H1 (cell line): Measurements from ENCODE around the gene PHLPP1. TPM values are rescaled to one million over a fixed set of nuclear protein-coding genes. Genes with fewer than 3 reads are reported as not detected.

Experiments
- BCL11A ChIP-seq, 2 experiments: IDR thresholded peaks; one replicate each; pipeline ENCODE4 v1.6.1; 2011; ENCODE audit warnings: low read depth in 2 of 2, low read length in 2 of 2, mild to moderate bottlenecking in 2 of 2
- CHD1 ChIP-seq: IDR thresholded peaks from 2 replicates; pipeline ENCODE4 v1.6.1; 2012; ENCODE audit warnings: low read depth, low read length, improper control_type of control experiment
- CHD2 ChIP-seq: IDR thresholded peaks from 2 replicates; pipeline ENCODE4 v1.6.1; 2012; ENCODE audit warnings: low read length, improper control_type of control experiment
- FOSL1 ChIP-seq: IDR thresholded peaks from 2 replicates; pipeline ENCODE4 v1.6.1; 2011; ENCODE audit warnings: mild to moderate bottlenecking, low read depth, low read length, moderate library complexity; ENCODE audit not compliant: insufficient read depth
- KDM5A ChIP-seq: fragments of 200-600 bp; IDR thresholded peaks from 2 replicates; pipeline ENCODE4 v1.7.1; 2012; ENCODE audit warnings: mild to moderate bottlenecking, low read length, inconsistent platforms, mixed read lengths
- RNF2 ChIP-seq: fragments of 200-900, 300-1000 bp; sonication (generic); IDR thresholded peaks from 2 replicates; pipeline ENCODE4 v1.7.1; 2016; ENCODE audit warnings: borderline replicate concordance, low read depth, mild to moderate bottlenecking, antibody characterized with exemption, low read length; ENCODE audit not compliant: poor library complexity, severe bottlenecking; ENCODE audit errors: missing control alignments
- SAP30 ChIP-seq: fragments of 300-600 bp; sonication (generic); IDR thresholded peaks from 2 replicates; pipeline ENCODE4 v1.7.1; 2012; ENCODE audit warnings: low read length, moderate library complexity, mild to moderate bottlenecking, inconsistent platforms; ENCODE audit not compliant: insufficient read depth, insufficient replicate concordance
- SRF ChIP-seq: IDR thresholded peaks from 2 replicates; pipeline ENCODE4 v1.6.1; 2011; ENCODE audit warnings: mild to moderate bottlenecking, low read depth, low read length, moderate library complexity
- SUZ12 ChIP-seq: fragments of 200-600 bp; sonication (generic); IDR thresholded peaks from 2 replicates; pipeline ENCODE4 v1.6.1; 2012; ENCODE audit warnings: mild to moderate bottlenecking, inconsistent platforms, low read length, moderate library complexity, mixed read lengths
- polyA plus RNA-seq, 7 experiments: library from polyadenylated mRNA; depleted of rRNA in 3 of 7; stranded (reverse) in 5 of 7; unstranded in 2 of 7; fragments of >200 nt in 5 of 7; fragments of 200-250 nt in 2 of 7; gene quantifications; 1 replicate in 5 of 7; 2 replicates in 1 of 7; 4 replicates in 1 of 7; pipeline versions ENCODE4 v1.2.1 to v1.2.3, GENCODE V29; 2011 to 2013; ENCODE audit warnings: missing spikeins in 2 of 7, mixed read lengths in 2 of 7
- total RNA-seq: library from RNA; stranded (reverse); fragmentation: NEBNext Ultra II Directional; extraction: Animal tissue kit (Norgen Biotek cat#: 25700); gene quantifications from 2 replicates; pipeline ENCODE4 v1.2.1, GENCODE V29; 2021
- TF ChIP-seq, protein P1 (sequence below), 3 experiments: IDR thresholded peaks; 1 replicate in 2 of 3; 2 replicates in 1 of 3; pipeline versions ENCODE4 v1.5.1 to v1.6.1; 2011; ENCODE audit warnings: low read length in 3 of 3, mild to moderate bottlenecking in 3 of 3, inconsistent platforms in 2 of 3, low read depth in 1 of 3, moderate library complexity in 1 of 3; ENCODE audit not compliant: insufficient read depth in 1 of 3; ENCODE audit errors: control extremely low read depth in 1 of 3
- TF ChIP-seq, protein P2 (sequence below): IDR thresholded peaks from 2 replicates; pipeline ENCODE4 v1.6.1; 2012; ENCODE audit warnings: inconsistent platforms

Gene PHLPP1
- total and polyA plus RNA-seq, 2 of the 8 experiments (the other 6 are each of a cell fraction or from before 2014, with no cell fraction given), result 28.0 to 66.3 TPM

DNA sequence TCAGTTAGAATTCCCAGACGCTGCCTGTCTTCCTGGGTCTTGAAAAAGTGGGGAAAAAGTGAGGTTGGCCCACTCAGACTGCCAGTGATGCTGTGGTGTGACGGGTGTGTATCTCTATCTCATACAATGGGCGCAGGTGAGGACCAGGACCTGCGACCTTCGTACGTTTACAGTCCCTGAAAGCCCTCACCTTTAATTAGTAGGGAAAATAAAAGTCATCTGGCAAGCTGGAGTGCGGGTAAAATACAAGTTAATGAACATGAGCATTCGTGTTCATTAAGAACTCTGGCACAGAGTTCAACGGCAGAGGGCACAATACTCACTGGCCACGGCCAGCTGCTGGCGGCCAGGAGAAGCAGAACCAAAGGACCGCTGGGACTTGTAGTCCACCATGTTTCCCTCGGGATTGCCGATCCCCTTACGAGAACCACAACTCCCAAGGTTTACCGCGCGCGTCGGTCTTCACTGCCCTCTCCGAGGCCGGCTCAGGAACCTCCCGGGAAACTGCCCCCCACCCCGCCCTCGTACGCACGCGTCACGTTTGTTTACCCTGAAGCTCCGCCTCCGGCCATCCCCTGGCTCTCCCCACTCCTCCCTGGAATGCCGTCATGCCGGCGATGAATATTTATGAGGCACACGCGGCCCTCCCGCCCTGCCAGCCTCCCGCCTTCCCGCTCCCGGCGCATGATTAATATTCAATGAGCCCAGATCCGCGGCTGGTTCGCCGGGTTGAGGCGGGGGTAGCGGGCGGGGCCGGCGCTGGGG is 488 bp upstream of the PHLPP1 start (continued):
- TF ChIP-seq SAP30 (no peak), CHD1 (no peak), SUZ12 (no peak), CHD2 (peak; percentile 61), BCL11A (IDR thresholded peaks at IDR 0.05; ENCODE audit: low read depth in 2 of 2, low read length in 2 of 2) (no peak), KDM5A (no peak), SRF (no peak), FOSL1 (no peak), RNF2 (no peak)
- TF ChIP-seq, protein P1, sequence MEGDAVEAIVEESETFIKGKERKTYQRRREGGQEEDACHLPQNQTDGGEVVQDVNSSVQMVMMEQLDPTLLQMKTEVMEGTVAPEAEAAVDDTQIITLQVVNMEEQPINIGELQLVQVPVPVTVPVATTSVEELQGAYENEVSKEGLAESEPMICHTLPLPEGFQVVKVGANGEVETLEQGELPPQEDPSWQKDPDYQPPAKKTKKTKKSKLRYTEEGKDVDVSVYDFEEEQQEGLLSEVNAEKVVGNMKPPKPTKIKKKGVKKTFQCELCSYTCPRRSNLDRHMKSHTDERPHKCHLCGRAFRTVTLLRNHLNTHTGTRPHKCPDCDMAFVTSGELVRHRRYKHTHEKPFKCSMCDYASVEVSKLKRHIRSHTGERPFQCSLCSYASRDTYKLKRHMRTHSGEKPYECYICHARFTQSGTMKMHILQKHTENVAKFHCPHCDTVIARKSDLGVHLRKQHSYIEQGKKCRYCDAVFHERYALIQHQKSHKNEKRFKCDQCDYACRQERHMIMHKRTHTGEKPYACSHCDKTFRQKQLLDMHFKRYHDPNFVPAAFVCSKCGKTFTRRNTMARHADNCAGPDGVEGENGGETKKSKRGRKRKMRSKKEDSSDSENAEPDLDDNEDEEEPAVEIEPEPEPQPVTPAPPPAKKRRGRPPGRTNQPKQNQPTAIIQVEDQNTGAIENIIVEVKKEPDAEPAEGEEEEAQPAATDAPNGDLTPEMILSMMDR (IDR thresholded peaks at IDR 0.05; ENCODE audit: control extremely low read depth in 1 of 3, insufficient read depth in 1 of 3, low read depth in 1 of 3, low read length in 3 of 3), result peak; percentile 63 to 78 (median 73)
- TF ChIP-seq, protein P2, sequence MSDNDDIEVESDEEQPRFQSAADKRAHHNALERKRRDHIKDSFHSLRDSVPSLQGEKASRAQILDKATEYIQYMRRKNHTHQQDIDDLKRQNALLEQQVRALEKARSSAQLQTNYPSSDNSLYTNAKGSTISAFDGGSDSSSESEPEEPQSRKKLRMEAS, result peak; percentile 82
